Measurements from ENCODE around the gene L3MBTL3. TPM values are rescaled to one million over a fixed set of nuclear protein-coding genes. Genes with fewer than 3 reads are reported as not detected.
"Not testable (repeated sequence)": the region's sequence is repeated elsewhere in the genome, so short reads cannot be mapped to it uniquely, and the experiment has no call there.

The L3MBTL3 gene
- total RNA-seq, 2 experiments from 2014 or later: 13.5 to 14.9 TPM

GRCh38 chr6:130107710-130108109 lies 89.3 kb downstream of the L3MBTL3 start:
- Mint-ChIP-seq H3K4me3 (no peak overlapping the region), H3K9me3 (no peaks in the 10 kb centered on the region), H3K27ac (no peak overlapping the region), H3K27me3 (no peaks in the 10 kb centered on the region), H3K36me3 (ENCODE audit: low read depth) (peaks cover 34% of the 10 kb centered on the region), H3K4me1 (ENCODE audit: low read depth) (peaks cover 10% of the 10 kb centered on the region)
- ChIA-PET CTCF (interaction anchor here (1.2 kb wide), 2 partner anchors 11 to 149 kb away, joined by 3 read pairs; no protein-coding TSS in a partner anchor), POLR2A (interaction anchor here (0.6 kb wide), 1 partner anchor 489 kb away, joined by 3 read pairs; no protein-coding TSS in a partner anchor)
- no peak for ATAC-seq
- intact Hi-C loops (cut with micrococcal nuclease): no loop called here
- DNase-seq: no peak
- no peak for TF ChIP-seq CTCF (IDR thresholded peaks at IDR 0.05)

- POLR2A ChIA-PET: no interaction called here
- DNase-seq (no peak), ATAC-seq (no peak)
- no peaks in the 10 kb centered on the region for H3K9me3 Mint-ChIP-seq
- CTCF ChIA-PET: no interaction called here
- H3K27ac Mint-ChIP-seq: no peak overlapping the region
- no peak for TF ChIP-seq CTCF (IDR thresholded peaks at IDR 0.05)
- no peaks in the 10 kb centered on the region for H3K27me3 Mint-ChIP-seq
- peaks cover 11% of the 10 kb centered on the region for H3K4me1 Mint-ChIP-seq (ENCODE audit: low read depth)
- intact Hi-C loops (cut with micrococcal nuclease): no loop called here
- H3K36me3 Mint-ChIP-seq (ENCODE audit: low read depth): peaks cover 40% of the 10 kb centered on the region
- H3K4me3 Mint-ChIP-seq: no peak overlapping the region
Measured at GRCh38 chr6:130111031-130111430, 92.7 kb downstream of the L3MBTL3 start.

- Mint-ChIP-seq H3K27me3 (no peaks in the 10 kb centered on the region), H3K4me3 (no peak overlapping the region), H3K27ac (no peak overlapping the region), H3K36me3 (ENCODE audit: low read depth) (peaks cover 36% of the 10 kb centered on the region), H3K9me3 (no peaks in the 10 kb centered on the region), H3K4me1 (ENCODE audit: low read depth) (peaks cover 7% of the 10 kb centered on the region)
- TF ChIP-seq CTCF (IDR thresholded peaks at IDR 0.05): no peak
- ChIA-PET CTCF (interaction anchor here (0.9 to 2.3 kb wide), 3 partner anchors 31 to 169 kb away, joined by 3 to 11 read pairs (median 3); no protein-coding TSS in a partner anchor), POLR2A (no interaction called here)
- ATAC-seq: no peak
- DNase-seq: no peak
- intact Hi-C loops (cut with micrococcal nuclease): no loop called here
Measured at GRCh38 chr6:130113201-130113710, 94.9 kb downstream of the L3MBTL3 start.

- CTCF ChIA-PET: no interaction called here
- H3K27ac Mint-ChIP-seq: no peak overlapping the region
- H3K4me3 Mint-ChIP-seq: no peak overlapping the region
- no peaks in the 10 kb centered on the region for H3K9me3 Mint-ChIP-seq
- POLR2A ChIA-PET: interaction anchor here (0.6 kb wide), 1 partner anchor 415 kb away, joined by 5 read pairs; no protein-coding TSS in a partner anchor
- DNase-seq: no peak
- H3K36me3 Mint-ChIP-seq (ENCODE audit: low read depth): peaks cover 27% of the 10 kb centered on the region
- intact Hi-C loops (cut with micrococcal nuclease): no loop called here
- no peak for ATAC-seq
- no peak for TF ChIP-seq CTCF (IDR thresholded peaks at IDR 0.05)
- peaks cover 5% of the 10 kb centered on the region for H3K4me1 Mint-ChIP-seq (ENCODE audit: low read depth)
- H3K27me3 Mint-ChIP-seq: no peaks in the 10 kb centered on the region
Measured at GRCh38 chr6:130115036-130115435, 96.7 kb downstream of the L3MBTL3 start.

- ChIA-PET POLR2A (no interaction called here), CTCF (interaction anchor here (1.2 kb wide), 1 partner anchor 166 kb away, joined by 3 read pairs; no protein-coding TSS in a partner anchor)
- no peak for ATAC-seq
- H3K27me3 Mint-ChIP-seq: no peaks in the 10 kb centered on the region
- TF ChIP-seq CTCF (IDR thresholded peaks at IDR 0.05): no peak
- intact Hi-C loops (cut with micrococcal nuclease): no loop called here
- H3K9me3 Mint-ChIP-seq: no peaks in the 10 kb centered on the region
- DNase-seq: no peak
- peaks cover 23% of the 10 kb centered on the region for H3K36me3 Mint-ChIP-seq (ENCODE audit: low read depth)
- peaks cover 10% of the 10 kb centered on the region for H3K4me1 Mint-ChIP-seq (ENCODE audit: low read depth)
- H3K27ac Mint-ChIP-seq: no peak overlapping the region
- H3K4me3 Mint-ChIP-seq: no peak overlapping the region
Measured at GRCh38 chr6:130116273-130116672, 97.9 kb downstream of the L3MBTL3 start.

GRCh38 chr6:130117187-130117701 lies 98.9 kb downstream of the L3MBTL3 start:
- H3K4me1 Mint-ChIP-seq (ENCODE audit: low read depth); H3K27ac Mint-ChIP-seq; H3K4me3 Mint-ChIP-seq; intact Hi-C loops (cut with micrococcal nuclease); H3K27me3 Mint-ChIP-seq; DNase-seq; H3K9me3 Mint-ChIP-seq; ATAC-seq; POLR2A ChIA-PET: not testable (repeated sequence)
- CTCF ChIA-PET: interaction anchor here (1.2 kb wide), 1 partner anchor 165 kb away, joined by 3 read pairs; no protein-coding TSS in a partner anchor
- peaks cover 22% of the 10 kb centered on the region for H3K36me3 Mint-ChIP-seq (ENCODE audit: low read depth)
